WTC11 (cell line): ENCODE measurements around the gene ATP11A.

Source experiments
- CBFB ChIP-seq: sonication (generic); formaldehyde crosslinking; IDR thresholded peaks from 2 replicates; pipeline ENCODE4 v1.8.1; 2022; ENCODE audit warnings: mild to moderate bottlenecking, low read depth, missing genetic modification reagents
- CTCF ChIP-seq: fragments of 200-600 bp; IDR thresholded peaks from 2 replicates; pipeline ENCODE4 v1.8.0; 2022; ENCODE audit warnings: antibody characterized with exemption
- ZNF263 ChIP-seq: sonication (generic); formaldehyde crosslinking; IDR thresholded peaks from 2 replicates; pipeline ENCODE4 v1.8.1; 2022; ENCODE audit warnings: low read depth, mild to moderate bottlenecking, moderate library complexity, missing genetic modification reagents

GRCh38 chr13:112679381-112679780 is 10.5 kb upstream of the ATP11A start:
- no peak for TF ChIP-seq CTCF
- TF ChIP-seq ZNF263 (CRISPR knock-in tag): no peak
- TF ChIP-seq CBFB: no peak
